CD4-positive, alpha-beta memory T cell (primary cell): ENCODE measurements around the gene SEC62. TPM values are rescaled to one million over a fixed set of nuclear protein-coding genes. Genes with fewer than 3 reads are reported as not detected.
A peak's percentile ranks its signal among the peaks of the same experiment; 100 is the strongest.

ENCODE experiments used
- CTCF ChIA-PET: fragments of 350-600 bp; sonication (Branson Sonifier 250); formaldehyde crosslinking; loops from one replicate; lab custom pipeline; 2021; ENCODE audit warnings: inconsistent platforms; ENCODE audit not compliant: partially characterized antibody; lab: Charles Lee
- POLR2A ChIA-PET: fragments of 350-600 bp; sonication (Branson Sonifier 250); formaldehyde crosslinking; loops from one replicate; lab custom pipeline; 2021; ENCODE audit not compliant: partially characterized antibody; lab: Charles Lee
- DNase-seq, 5 donors: peaks; one replicate each; pipeline versions ENCODE4 v3.0.0 to v3.0.0-alpha.2; 2020 to 2022; ENCODE audit warnings: mixed read lengths in 1 of 5
- H3K27ac ChIP-seq: one replicate; pipeline ENCODE4 v1.7.0; 2013; ENCODE audit warnings: low read depth, low read length
- H3K27me3 ChIP-seq: 2 replicates; pipeline ENCODE4 v1.7.0; 2013; ENCODE audit warnings: mild to moderate bottlenecking, low read length, moderate library complexity; ENCODE audit not compliant: insufficient read depth
- H3K36me3 ChIP-seq: 2 replicates; pipeline ENCODE4 v1.7.0; 2013; ENCODE audit warnings: mild to moderate bottlenecking, low read length, moderate library complexity; ENCODE audit not compliant: insufficient read depth
- H3K4me1 ChIP-seq: 2 replicates; pipeline ENCODE4 v1.7.0; 2013; ENCODE audit warnings: mild to moderate bottlenecking, low read length, moderate library complexity; ENCODE audit not compliant: insufficient read depth
- H3K4me3 ChIP-seq, 2 donors: one replicate each; pipeline ENCODE4 v1.7.0; 2013; ENCODE audit warnings: low read length in 2 of 2, mild to moderate bottlenecking in 1 of 2
- H3K9me3 ChIP-seq, 2 donors: one replicate each; pipeline ENCODE4 v1.7.0; 2013; ENCODE audit warnings: low read length in 2 of 2, control low read depth in 1 of 2; ENCODE audit not compliant: control insufficient read depth in 1 of 2
- H3K27ac Mint-ChIP-seq, 7 donors: one replicate each; pipeline ENCODE4 v1.8.0; 2020 to 2021; ENCODE audit warnings: mixed read lengths in 7 of 7, mild to moderate bottlenecking in 6 of 7, inconsistent platforms in 3 of 7, moderate library complexity in 3 of 7
- H3K27me3 Mint-ChIP-seq, 2 donors: one replicate each; pipeline ENCODE4 v1.8.0; 2020 to 2021; ENCODE audit warnings: mixed read lengths in 2 of 2
- H3K36me3 Mint-ChIP-seq, 2 donors: one replicate each; pipeline ENCODE4 v1.8.0; 2020 to 2021; ENCODE audit warnings: mixed read lengths in 2 of 2, inconsistent platforms in 1 of 2, mild to moderate bottlenecking in 1 of 2
- H3K4me1 Mint-ChIP-seq, 4 donors: one replicate each; pipeline ENCODE4 v1.8.0; 2020 to 2021; ENCODE audit warnings: mixed read lengths in 4 of 4, mild to moderate bottlenecking in 1 of 4
- H3K4me3 Mint-ChIP-seq, 8 donors: one replicate each; pipeline ENCODE4 v1.8.0; 2020 to 2021; ENCODE audit warnings: mixed read lengths in 8 of 8, mild to moderate bottlenecking in 7 of 8, moderate library complexity in 6 of 8, inconsistent platforms in 3 of 8
- H3K9me3 Mint-ChIP-seq, 8 donors: one replicate each; pipeline ENCODE4 v1.8.0; 2020 to 2021; ENCODE audit warnings: mixed read lengths in 8 of 8, mild to moderate bottlenecking in 5 of 8, inconsistent platforms in 3 of 8, moderate library complexity in 1 of 8
- intact Hi-C: fragments of 100-400 bp; cut with micrococcal nuclease; formaldehyde crosslinking; loops from one replicate; pipeline ENCODE4 v1.15.1; 2023
- polyA plus RNA-seq, 2 donors: library from polyadenylated mRNA; unstranded; fragments of 300-500 nt; fragmentation: Illumina TruSeq; gene quantifications; one replicate each; pipeline ENCODE4 v1.2.3, GENCODE V29; 2021
- total RNA-seq, 2 experiments: library from RNA; stranded (reverse); gene quantifications; one replicate each; pipeline ENCODE4 v1.2.3, GENCODE V29; 2021

The SEC62 gene
- total and polyA plus RNA-seq, 4 experiments from 2014 or later: 127 to 180 (median 144) TPM

GRCh38 chr3:170038434-170039110 lies 72.0 kb downstream of the SEC62 start:
- CTCF ChIA-PET: interaction anchor here (0.6 to 1.7 kb wide), 9 partner anchors 17 to 177 kb away, joined by 3 to 11 read pairs (median 4); no protein-coding TSS in a partner anchor
- intact Hi-C loops: loop anchor here (1.0 to 10.0 kb wide), 6 partner anchors 72 to 866 kb away; partner anchors contain the start of genes EIF5A2, PHC3 and SEC62
- Histone ChIP-seq H3K36me3 (no peaks in the 10 kb centered on the region), H3K27me3 (no peaks in the 10 kb centered on the region), H3K9me3 (no peaks in the 10 kb centered on the region), H3K4me3 (peak overlapping the region; percentile 39 to 77), H3K27ac (peak overlapping the region; percentile 41), H3K4me1 (peaks cover 13% of the 10 kb centered on the region)
- Mint-ChIP-seq H3K36me3 (no peaks in the 10 kb centered on the region), H3K4me3 (peak overlapping the region; percentile 84 to 92 (median 88)), H3K27ac (peak overlapping the region; percentile 25 to 90 (median 79)), H3K4me1 (peaks cover 8 to 30% (median 21%) of the 10 kb centered on the region in 4 donors), H3K27me3 (no peaks in the 10 kb centered on the region), H3K9me3 (no peaks in the 10 kb centered on the region)
- DNase-seq: peak; percentile 31 to 44 (median 35)
- POLR2A ChIA-PET: interaction anchor here (0.7 to 0.9 kb wide), 2 partner anchors 48 to 266 kb away, joined by 3 to 7 read pairs; no protein-coding TSS in a partner anchor

- peak overlapping the region in 1 of 7 donors; percentile 13 for H3K27ac Mint-ChIP-seq
- Histone ChIP-seq H3K27me3 (no peaks in the 10 kb centered on the region), H3K9me3 (no peaks in the 10 kb centered on the region), H3K4me3 (no peak overlapping the region), H3K36me3 (no peaks in the 10 kb centered on the region), H3K27ac (no peak overlapping the region), H3K4me1 (peaks cover 4% of the 10 kb centered on the region)
- no peaks in the 10 kb centered on the region for H3K36me3 Mint-ChIP-seq
- peaks cover 5 to 33% (median 23%) of the 10 kb centered on the region in 4 donors for H3K4me1 Mint-ChIP-seq
- ChIA-PET POLR2A (no interaction called here), CTCF (interaction anchor here (1.2 to 1.3 kb wide), 2 partner anchors 13 to 73 kb away, joined by 3 to 8 read pairs; no protein-coding TSS in a partner anchor)
- no peak overlapping the region for H3K4me3 Mint-ChIP-seq
- no peaks in the 10 kb centered on the region for H3K9me3 Mint-ChIP-seq
- H3K27me3 Mint-ChIP-seq: no peaks in the 10 kb centered on the region
- intact Hi-C loops: no loop called here
- DNase-seq: no peak
Observed at GRCh38 chr3:170040418-170040817, 73.8 kb downstream of the SEC62 start.

DNA sequence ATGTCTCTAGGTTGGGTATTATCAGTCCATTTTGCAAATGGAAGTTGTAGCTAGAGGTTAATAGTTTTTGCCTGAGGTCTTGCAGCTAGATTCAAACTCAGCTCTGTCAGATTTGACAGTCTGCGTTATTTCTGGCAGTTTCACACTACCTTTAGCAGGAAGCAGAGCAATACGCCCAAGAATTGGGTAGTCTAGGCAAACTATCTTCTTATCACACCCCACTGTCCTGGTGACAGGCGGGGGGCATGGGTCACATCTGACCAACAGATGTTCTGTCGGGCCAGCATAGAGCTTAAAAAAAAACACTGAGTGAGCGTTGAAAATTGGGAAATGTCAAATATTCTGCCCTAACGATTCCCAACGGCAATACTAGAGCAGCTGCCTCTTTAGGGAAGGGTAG lies 76.9 kb downstream of the SEC62 start:
- DNase-seq: no peak
- Histone ChIP-seq H3K36me3 (no peaks in the 10 kb centered on the region), H3K4me3 (no peak overlapping the region), H3K4me1 (peaks cover 5% of the 10 kb centered on the region), H3K9me3 (no peaks in the 10 kb centered on the region), H3K27me3 (no peaks in the 10 kb centered on the region), H3K27ac (no peak overlapping the region)
- H3K4me3 Mint-ChIP-seq: no peak overlapping the region
- H3K27me3 Mint-ChIP-seq: no peaks in the 10 kb centered on the region
- no peaks in the 10 kb centered on the region for H3K36me3 Mint-ChIP-seq
- intact Hi-C loops: no loop called here
- ChIA-PET CTCF (no interaction called here), POLR2A (no interaction called here)
- peaks cover 9 to 29% (median 22%) of the 10 kb centered on the region in 4 donors for H3K4me1 Mint-ChIP-seq
- H3K27ac Mint-ChIP-seq: peak overlapping the region in 1 of 7 donors; percentile 39
- H3K9me3 Mint-ChIP-seq: no peaks in the 10 kb centered on the region

- intact Hi-C loops: no loop called here
- CTCF ChIA-PET: interaction anchor here (0.7 to 1.3 kb wide), 2 partner anchors 10 to 281 kb away, joined by 3 to 4 read pairs; no protein-coding TSS in a partner anchor
Observed at GRCh38 chr3:170044271-170044670, 77.7 kb downstream of the SEC62 start.

GRCh38 chr3:170044795-170045244 lies 78.2 kb downstream of the SEC62 start:
- peaks cover 9 to 24% (median 16%) of the 10 kb centered on the region in 4 donors for H3K4me1 Mint-ChIP-seq
- intact Hi-C loops: no loop called here
- no peaks in the 10 kb centered on the region for H3K36me3 ChIP-seq
- POLR2A ChIA-PET: no interaction called here
- H3K4me3 ChIP-seq: no peak overlapping the region
- no peaks in the 10 kb centered on the region for H3K27me3 Mint-ChIP-seq
- peak overlapping the region in 1 of 7 donors; percentile 82 for H3K27ac Mint-ChIP-seq
- H3K4me1 ChIP-seq: peaks cover 5% of the 10 kb centered on the region
- H3K4me3 Mint-ChIP-seq: peak overlapping the region in 3 of 8 donors; percentile 15 to 69 (median 25)
- DNase-seq: no peak
- H3K9me3 ChIP-seq: no peaks in the 10 kb centered on the region
- H3K36me3 Mint-ChIP-seq: no peaks in the 10 kb centered on the region
- H3K27me3 ChIP-seq: no peaks in the 10 kb centered on the region
- CTCF ChIA-PET: interaction anchor here (1.2 to 1.3 kb wide), 2 partner anchors 10 to 282 kb away, joined by 4 to 5 read pairs; no protein-coding TSS in a partner anchor
- H3K9me3 Mint-ChIP-seq: no peaks in the 10 kb centered on the region
- H3K27ac ChIP-seq: no peak overlapping the region

More at GRCh38 chr3:170044271-170044670, 77.7 kb downstream of the SEC62 start:
- Histone ChIP-seq H3K27ac (no peak overlapping the region), H3K36me3 (no peaks in the 10 kb centered on the region), H3K27me3 (no peaks in the 10 kb centered on the region), H3K4me1 (peaks cover 5% of the 10 kb centered on the region), H3K4me3 (no peak overlapping the region), H3K9me3 (no peaks in the 10 kb centered on the region)
- H3K4me3 Mint-ChIP-seq: no peak overlapping the region
- DNase-seq: no peak
- H3K27ac Mint-ChIP-seq: peak overlapping the region in 1 of 7 donors; percentile 37
- H3K36me3 Mint-ChIP-seq: no peaks in the 10 kb centered on the region
- H3K9me3 Mint-ChIP-seq: no peaks in the 10 kb centered on the region
- POLR2A ChIA-PET: no interaction called here
- peaks cover 9 to 24% (median 17%) of the 10 kb centered on the region in 4 donors for H3K4me1 Mint-ChIP-seq
- no peaks in the 10 kb centered on the region for H3K27me3 Mint-ChIP-seq

GRCh38 chr3:170046269-170047132 lies 79.9 kb downstream of the SEC62 start:
- Mint-ChIP-seq H3K27me3 (no peaks in the 10 kb centered on the region), H3K4me3 (peak overlapping the region in 1 of 8 donors; percentile 58), H3K27ac (peak overlapping the region in 5 of 7 donors; percentile 36 to 79 (median 56)), H3K4me1 (peaks cover 9 to 24% (median 17%) of the 10 kb centered on the region in 4 donors), H3K9me3 (no peaks in the 10 kb centered on the region), H3K36me3 (no peaks in the 10 kb centered on the region)
- no peaks in the 10 kb centered on the region for H3K9me3 ChIP-seq
- no peak for DNase-seq
- ChIA-PET CTCF (interaction anchor here (0.8 to 1.0 kb wide), 2 partner anchors 9 to 283 kb away, joined by 3 read pairs; no protein-coding TSS in a partner anchor), POLR2A (no interaction called here)
- H3K27me3 ChIP-seq: no peaks in the 10 kb centered on the region
- intact Hi-C loops: no loop called here
- no peak overlapping the region for H3K27ac ChIP-seq
- H3K4me1 ChIP-seq: peaks cover 5% of the 10 kb centered on the region
- no peak overlapping the region for H3K4me3 ChIP-seq
- H3K36me3 ChIP-seq: no peaks in the 10 kb centered on the region

DNA sequence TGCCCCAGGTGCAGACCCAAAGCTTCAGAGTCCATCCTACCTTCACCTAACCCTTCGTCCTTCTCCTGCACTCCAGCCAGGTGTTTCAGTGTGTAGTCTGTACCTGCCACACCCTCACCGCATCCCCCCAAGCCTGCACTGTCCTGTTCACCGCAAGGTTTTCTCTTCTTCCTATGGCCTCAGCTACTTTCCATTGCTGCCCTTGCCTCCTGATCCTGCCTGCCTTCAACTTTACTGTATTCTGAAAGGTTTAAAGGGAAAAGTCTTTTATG lies 80.5 kb downstream of the SEC62 start:
- no peaks in the 10 kb centered on the region for H3K9me3 ChIP-seq
- H3K27me3 Mint-ChIP-seq: no peaks in the 10 kb centered on the region
- H3K9me3 Mint-ChIP-seq: no peaks in the 10 kb centered on the region
- intact Hi-C loops: no loop called here
- no peak overlapping the region for H3K4me3 Mint-ChIP-seq
- no peak for DNase-seq
- H3K4me1 Mint-ChIP-seq: peaks cover 9 to 24% (median 17%) of the 10 kb centered on the region in 4 donors
- H3K36me3 ChIP-seq: no peaks in the 10 kb centered on the region
- peak overlapping the region in 3 of 7 donors; percentile 3 to 66 (median 32) for H3K27ac Mint-ChIP-seq
- peaks cover 5% of the 10 kb centered on the region for H3K4me1 ChIP-seq
- CTCF ChIA-PET: no interaction called here
- H3K27me3 ChIP-seq: no peaks in the 10 kb centered on the region
- H3K36me3 Mint-ChIP-seq: no peaks in the 10 kb centered on the region
- H3K4me3 ChIP-seq: no peak overlapping the region
- no peak overlapping the region for H3K27ac ChIP-seq
- POLR2A ChIA-PET: no interaction called here
